OCI-LY7 (cell line): ENCODE results near the gene TNFAIP1. TPM values are rescaled to one million over a fixed set of nuclear protein-coding genes. Genes with fewer than 3 reads are reported as not detected.

Experiments used
- BruUV-seq: library from RNA; stranded (reverse); fragments of 400-500 nt; replicated peaks from 2 replicates; lab custom pipeline; 2021; lab: Mats Ljungman, UMichigan
- CTCF ChIA-PET: fragments of 300-600 bp; sonication (Branson Sonifier 250); formaldehyde crosslinking; loops from one replicate; lab custom pipeline; 2022; ENCODE audit warnings: antibody characterized with exemption; ENCODE audit not compliant: unreplicated experiment; lab: Charles Lee
- POLR2A ChIA-PET: fragments of 300-600 bp; sonication (Branson Sonifier 250); formaldehyde crosslinking; loops from one replicate; lab custom pipeline; 2022; ENCODE audit warnings: antibody characterized with exemption; lab: Charles Lee
- DNase-seq: peaks from one replicate; pipeline ENCODE4 v3.0.0-alpha.2; 2015; ENCODE audit warnings: low spot score
- H2AFZ ChIP-seq: fragments of 200-600 bp; sonication (generic), shearing (Covaris generic); 2 replicates; pipeline ENCODE4 v1.6.1; 2014; ENCODE audit warnings: mild to moderate bottlenecking, antibody characterized with exemption, low read length, moderate library complexity
- H3K27ac ChIP-seq: fragments of 200-600 bp; sonication (generic); 2 replicates; pipeline ENCODE4 v1.5.1; 2014; ENCODE audit warnings: mixed run types, low read depth, mild to moderate bottlenecking, moderate library complexity, low read length, inconsistent platforms; ENCODE audit not compliant: poor library complexity, severe bottlenecking
- H3K36me3 ChIP-seq: fragments of 200-600 bp; sonication (generic); 2 replicates; pipeline ENCODE4 v1.6.1; 2014; ENCODE audit warnings: mild to moderate bottlenecking, antibody characterized with exemption, low read length, moderate library complexity, mixed read lengths; ENCODE audit not compliant: insufficient read depth
- H3K4me1 ChIP-seq: fragments of 200-600 bp; sonication (generic); 2 replicates; pipeline ENCODE4 v1.5.1; 2014; ENCODE audit warnings: mild to moderate bottlenecking, low read length; ENCODE audit not compliant: insufficient read depth, poor library complexity, severe bottlenecking
- H3K4me2 ChIP-seq: fragments of 200-600 bp; sonication (generic); 2 replicates; pipeline ENCODE4 v1.6.1; 2014; ENCODE audit warnings: mild to moderate bottlenecking, low read length
- H3K4me3 ChIP-seq: fragments of 200-600 bp; sonication (generic); 2 replicates; pipeline ENCODE4 v1.5.1; 2014; ENCODE audit warnings: mild to moderate bottlenecking, low read depth, low read length; ENCODE audit not compliant: poor library complexity, severe bottlenecking
- H3K79me2 ChIP-seq: fragments of 200-600 bp; sonication (generic); 2 replicates; pipeline ENCODE4 v1.6.1; 2016; ENCODE audit warnings: low read depth, mild to moderate bottlenecking, low read length, moderate library complexity, mixed read lengths; ENCODE audit not compliant: insufficient read depth
- H3K9me2 ChIP-seq: fragments of 200-600 bp; sonication (generic); 2 replicates; pipeline ENCODE4 v1.6.1; 2016; ENCODE audit warnings: mild to moderate bottlenecking, low read length, mixed read lengths; ENCODE audit not compliant: insufficient read depth
- H3K9me3 ChIP-seq: fragments of 200-600 bp; sonication (generic); 2 replicates; pipeline ENCODE4 v1.6.1; 2014; ENCODE audit warnings: mild to moderate bottlenecking, mixed run types, low read length, mixed read lengths
- H4K20me1 ChIP-seq: fragments of 200-600 bp; sonication (generic); 2 replicates; pipeline ENCODE4 v1.6.1; 2014; ENCODE audit warnings: mild to moderate bottlenecking, antibody characterized with exemption, low read length, moderate library complexity, mixed read lengths; ENCODE audit not compliant: insufficient read depth
- CTCF ChIP-seq: fragments of 200-600 bp; sonication (generic); conservative IDR thresholded peaks from 2 replicates; pipeline ENCODE4 v1.5.1; 2014; ENCODE audit warnings: mild to moderate bottlenecking, antibody characterized with exemption, low read length, moderate library complexity, mixed read lengths
- EZH2phosphoT487 ChIP-seq: fragments of 200-600 bp; sonication (generic); IDR thresholded peaks from 2 replicates; pipeline ENCODE4 v1.6.1; 2018; ENCODE audit warnings: low read depth, borderline replicate concordance, mild to moderate bottlenecking, mixed run types, antibody characterized with exemption, low read length, moderate library complexity, mixed read lengths
- intact Hi-C: fragments of 100-400 bp; cut with micrococcal nuclease; formaldehyde crosslinking; loops from one replicate; pipeline ENCODE4 v1.10.0; 2022; ENCODE audit not compliant: unreplicated experiment
- total RNA-seq, 2 experiments: library from RNA; depleted of rRNA in 1 of 2; stranded (reverse); fragments of >200 nt in 1 of 2; shearing (Covaris generic) in 1 of 2; gene quantifications; 2 replicates each; pipeline ENCODE4 v1.2.3, GENCODE V29; 2014 to 2022

Gene TNFAIP1
- total RNA-seq, 2 experiments from 2014 or later: 14.7 to 15.5 TPM

GRCh38 chr17:28327709-28328108 lies 7.9 kb upstream of the TNFAIP1 start:
- Histone ChIP-seq H3K9me3 (no peaks in the 10 kb centered on the region), H2AFZ (no peak overlapping the region), H4K20me1 (0 out of 2 replicates have a peak, but pooled peaks cover 7% of the 10 kb centered on the region), H3K9me2 (no peaks in the 10 kb centered on the region), H3K4me3 (no peak overlapping the region), H3K79me2 (peaks cover 33% of the 10 kb centered on the region), H3K27ac (no peak overlapping the region), H3K4me1 (peaks cover 10% of the 10 kb centered on the region), H3K4me2 (no peak overlapping the region), H3K36me3 (peaks cover 60% of the 10 kb centered on the region)
- TF ChIP-seq EZH2phosphoT487: no peak
- TF ChIP-seq CTCF: peak; percentile 26; the same call in 1 of the 2 replicates
- ChIA-PET POLR2A (interaction anchor here (0.7 kb wide), 1 partner anchor 72 kb away, joined by 3 read pairs; no protein-coding TSS in a partner anchor), CTCF (no interaction called here)
- BruUV-seq: no TSS peak
- no peak for DNase-seq
- intact Hi-C loops: no loop called here

- 0 out of 2 replicates have a peak, but pooled peaks cover 7% of the 10 kb centered on the region for H4K20me1 ChIP-seq
- H3K4me1 ChIP-seq: peaks cover 10% of the 10 kb centered on the region
- DNase-seq: no peak
- H3K36me3 ChIP-seq: peaks cover 57% of the 10 kb centered on the region
- no peaks in the 10 kb centered on the region for H3K9me2 ChIP-seq
- H3K27ac ChIP-seq: no peak overlapping the region
- H2AFZ ChIP-seq: no peak overlapping the region
- H3K9me3 ChIP-seq: no peaks in the 10 kb centered on the region
- POLR2A ChIA-PET: no interaction called here
- no peak for TF ChIP-seq EZH2phosphoT487
- TF ChIP-seq CTCF: no peak
- peaks cover 26% of the 10 kb centered on the region for H3K79me2 ChIP-seq
- CTCF ChIA-PET: no interaction called here
- H3K4me2 ChIP-seq: no peak overlapping the region
- intact Hi-C loops: no loop called here
- no TSS peak for BruUV-seq
- H3K4me3 ChIP-seq: no peak overlapping the region
These were observed 7.2 kb upstream of the TNFAIP1 start for GRCh38 chr17:28328325-28328724.

GRCh38 chr17:28330671-28331070 lies 4.9 kb upstream of the TNFAIP1 start:
- H3K27ac ChIP-seq: no peak overlapping the region
- no TSS peak for BruUV-seq
- no peaks in the 10 kb centered on the region for H3K9me2 ChIP-seq
- no peak overlapping the region for H2AFZ ChIP-seq
- H3K4me1 ChIP-seq: peaks cover 8% of the 10 kb centered on the region
- H3K79me2 ChIP-seq: peaks cover 5% of the 10 kb centered on the region; the same call in 1 of the 2 replicates
- peaks cover 39% of the 10 kb centered on the region for H3K36me3 ChIP-seq
- no peak for DNase-seq
- CTCF ChIA-PET: no interaction called here
- H4K20me1 ChIP-seq: no peaks in the 10 kb centered on the region
- no peak for TF ChIP-seq CTCF
- TF ChIP-seq EZH2phosphoT487: no peak
- H3K4me2 ChIP-seq: no peak overlapping the region
- intact Hi-C loops: no loop called here
- POLR2A ChIA-PET: interaction anchor here (0.8 to 1.2 kb wide), 2 partner anchors 13 to 35 kb away, joined by 3 read pairs; no protein-coding TSS in a partner anchor
- H3K4me3 ChIP-seq: no peak overlapping the region
- no peaks in the 10 kb centered on the region for H3K9me3 ChIP-seq
